ENCODE measurements around the gene MTFP1. TPM values are rescaled to one million over a fixed set of nuclear protein-coding genes. Genes with fewer than 3 reads are reported as not detected.
A peak's percentile ranks its signal among the peaks of the same experiment; 100 is the strongest.

Gene MTFP1
- total RNA-seq, 2 donors from 2014 or later = 9.9 to 18.5 TPM

DNA sequence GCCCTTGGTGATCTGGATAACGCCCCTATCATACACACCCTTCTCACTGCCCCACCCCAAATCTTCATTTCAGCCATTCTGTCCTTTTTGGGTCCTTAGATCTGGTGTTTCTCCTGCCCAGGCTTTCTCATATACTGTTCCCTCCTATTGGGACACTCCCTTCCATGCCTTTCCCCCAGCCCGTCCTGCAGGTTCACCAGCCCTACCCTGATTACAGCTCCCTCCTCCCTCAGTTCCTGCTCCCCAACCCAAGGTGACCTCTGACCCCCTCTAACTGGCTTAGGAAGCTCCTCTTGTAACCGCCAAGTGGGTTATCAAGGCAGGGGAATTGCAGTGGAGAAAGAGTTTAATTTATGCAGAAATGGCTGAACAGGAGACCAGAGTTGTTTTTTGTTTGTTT, 13.0 kb downstream of the MTFP1 start:
- Histone ChIP-seq H3K4me1 (no peaks in the 10 kb centered on the region), H3K27me3 (no peaks in the 10 kb centered on the region), H3K27ac (no peak overlapping the region), H3K4me3 (no peak overlapping the region), H3K36me3 (replicated peaks in 1 of 2; ENCODE audit: insufficient read depth in 1 of 2, low read depth in 2 of 2) (no peaks in the 10 kb centered on the region), H3K9me3 (no peaks in the 10 kb centered on the region)
- TF ChIP-seq, protein P1, sequence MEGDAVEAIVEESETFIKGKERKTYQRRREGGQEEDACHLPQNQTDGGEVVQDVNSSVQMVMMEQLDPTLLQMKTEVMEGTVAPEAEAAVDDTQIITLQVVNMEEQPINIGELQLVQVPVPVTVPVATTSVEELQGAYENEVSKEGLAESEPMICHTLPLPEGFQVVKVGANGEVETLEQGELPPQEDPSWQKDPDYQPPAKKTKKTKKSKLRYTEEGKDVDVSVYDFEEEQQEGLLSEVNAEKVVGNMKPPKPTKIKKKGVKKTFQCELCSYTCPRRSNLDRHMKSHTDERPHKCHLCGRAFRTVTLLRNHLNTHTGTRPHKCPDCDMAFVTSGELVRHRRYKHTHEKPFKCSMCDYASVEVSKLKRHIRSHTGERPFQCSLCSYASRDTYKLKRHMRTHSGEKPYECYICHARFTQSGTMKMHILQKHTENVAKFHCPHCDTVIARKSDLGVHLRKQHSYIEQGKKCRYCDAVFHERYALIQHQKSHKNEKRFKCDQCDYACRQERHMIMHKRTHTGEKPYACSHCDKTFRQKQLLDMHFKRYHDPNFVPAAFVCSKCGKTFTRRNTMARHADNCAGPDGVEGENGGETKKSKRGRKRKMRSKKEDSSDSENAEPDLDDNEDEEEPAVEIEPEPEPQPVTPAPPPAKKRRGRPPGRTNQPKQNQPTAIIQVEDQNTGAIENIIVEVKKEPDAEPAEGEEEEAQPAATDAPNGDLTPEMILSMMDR (IDR thresholded peaks at IDR 0.05) = no peak
- no peak for TF ChIP-seq POLR2A (IDR thresholded peaks at IDR 0.05)
- no peak for ATAC-seq
- DNase-seq = no peak
- WGBS, 2 donors = 66 to 69% methylated on average over 3 of the region's 3 CpGs
- intact Hi-C loops (cut with DNase I) = no loop called here

DNA sequence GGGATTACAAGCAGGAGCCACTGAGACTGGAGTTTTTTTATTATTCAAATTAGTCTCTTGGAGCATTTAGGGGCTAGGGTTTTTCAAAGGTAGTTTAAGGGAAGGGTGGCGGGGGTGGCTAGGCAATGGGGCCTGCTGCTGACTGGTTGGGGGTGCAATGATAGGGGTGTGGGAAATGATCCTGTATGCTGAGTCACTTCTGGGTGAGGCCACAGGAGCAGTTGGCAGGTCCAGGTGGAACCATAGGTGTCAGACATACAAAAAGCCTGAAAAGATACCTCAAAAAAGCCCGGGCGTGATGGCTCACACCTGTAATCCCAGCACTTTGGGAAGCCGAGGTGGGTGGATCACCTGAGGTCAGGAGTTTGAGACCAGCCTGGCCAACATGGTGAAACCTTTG, 13.7 kb downstream of the MTFP1 start:
- TF ChIP-seq POLR2A (IDR thresholded peaks at IDR 0.05) = no peak
- TF ChIP-seq, protein P1 (IDR thresholded peaks at IDR 0.05) = no peak
- Histone ChIP-seq H3K9me3 (no peaks in the 10 kb centered on the region), H3K27me3 (no peaks in the 10 kb centered on the region), H3K27ac (no peak overlapping the region), H3K36me3 (replicated peaks in 1 of 2; ENCODE audit: insufficient read depth in 1 of 2, low read depth in 2 of 2) (no peaks in the 10 kb centered on the region), H3K4me1 (no peaks in the 10 kb centered on the region), H3K4me3 (no peak overlapping the region)
- no peak for DNase-seq
- WGBS, 2 donors = 86 to 94% methylated on average over 4 of the region's 4 CpGs
- intact Hi-C loops (cut with DNase I) = no loop called here
- ATAC-seq = no peak

DNA sequence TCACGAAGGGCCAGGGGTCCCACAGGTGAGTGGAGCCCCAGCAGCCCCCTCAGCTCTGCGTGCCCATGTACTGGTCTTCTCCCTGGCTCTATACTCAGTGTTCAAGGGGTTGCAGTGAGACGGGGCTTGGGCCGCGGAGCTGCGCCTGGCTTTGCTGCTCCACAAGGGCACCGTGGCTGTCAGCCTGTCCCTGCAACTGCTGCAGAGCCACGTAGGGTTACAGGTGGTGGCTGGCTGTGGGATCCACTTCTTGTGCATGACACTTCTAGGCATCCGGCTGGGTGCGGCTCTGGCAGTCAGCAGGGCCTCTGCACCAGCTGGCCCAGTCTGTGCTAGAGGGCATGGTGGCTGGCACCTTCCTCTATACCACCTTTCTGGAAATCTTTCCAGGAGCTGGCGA, 14.3 kb downstream of the MTFP1 start:
- DNase-seq = no peak
- H3K27me3 ChIP-seq = no peaks in the 10 kb centered on the region
- intact Hi-C loops (cut with DNase I) = no loop called here
- H3K27ac ChIP-seq = no peak overlapping the region
- no peak overlapping the region for H3K4me3 ChIP-seq
- WGBS, 2 donors = 68 to 83% methylated on average over 7 to 11 of the region's 11 CpGs
- H3K4me1 ChIP-seq = no peaks in the 10 kb centered on the region
- H3K36me3 ChIP-seq (replicated peaks in 1 of 2; ENCODE audit: insufficient read depth in 1 of 2, low read depth in 2 of 2) = no peaks in the 10 kb centered on the region
- no peaks in the 10 kb centered on the region for H3K9me3 ChIP-seq
- ATAC-seq = no peak
- TF ChIP-seq, protein P1 (IDR thresholded peaks at IDR 0.05) = no peak
- no peak for TF ChIP-seq POLR2A (IDR thresholded peaks at IDR 0.05)

DNA sequence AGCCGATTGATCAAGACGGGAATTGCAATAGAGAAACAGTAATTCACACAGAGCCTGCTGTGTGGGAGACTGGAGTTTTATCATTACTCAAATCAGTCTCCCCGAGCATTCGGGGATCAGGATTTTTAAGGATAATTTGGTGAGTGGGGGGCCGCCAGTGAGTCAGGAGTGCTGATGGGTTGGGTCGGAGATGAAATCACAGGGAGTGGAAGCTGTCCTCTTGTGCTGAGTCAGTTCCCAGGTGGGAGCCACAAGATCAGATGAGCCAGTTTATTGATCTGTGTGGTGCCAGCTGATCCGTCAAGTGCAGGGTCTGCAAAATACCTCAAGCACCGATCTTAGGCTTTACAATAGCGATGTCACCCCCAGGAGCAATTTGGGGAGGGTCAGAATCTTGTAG, 15.5 kb downstream of the MTFP1 start:
- Histone ChIP-seq H3K27me3 (no peaks in the 10 kb centered on the region), H3K4me1 (peaks cover 9% of the 10 kb centered on the region), H3K4me3 (no peak overlapping the region), H3K36me3 (replicated peaks in 1 of 2; ENCODE audit: insufficient read depth in 1 of 2, low read depth in 2 of 2) (no peaks in the 10 kb centered on the region), H3K27ac (no peak overlapping the region), H3K9me3 (no peaks in the 10 kb centered on the region)
- ATAC-seq (no peak), DNase-seq (no peak)
- TF ChIP-seq POLR2A (IDR thresholded peaks at IDR 0.05) = no peak
- TF ChIP-seq, protein P1 (IDR thresholded peaks at IDR 0.05) = no peak
- 44 to 46% methylated on average over 9 of the region's 9 CpGs for WGBS, 2 donors
- intact Hi-C loops (cut with DNase I) = no loop called here

DNA sequence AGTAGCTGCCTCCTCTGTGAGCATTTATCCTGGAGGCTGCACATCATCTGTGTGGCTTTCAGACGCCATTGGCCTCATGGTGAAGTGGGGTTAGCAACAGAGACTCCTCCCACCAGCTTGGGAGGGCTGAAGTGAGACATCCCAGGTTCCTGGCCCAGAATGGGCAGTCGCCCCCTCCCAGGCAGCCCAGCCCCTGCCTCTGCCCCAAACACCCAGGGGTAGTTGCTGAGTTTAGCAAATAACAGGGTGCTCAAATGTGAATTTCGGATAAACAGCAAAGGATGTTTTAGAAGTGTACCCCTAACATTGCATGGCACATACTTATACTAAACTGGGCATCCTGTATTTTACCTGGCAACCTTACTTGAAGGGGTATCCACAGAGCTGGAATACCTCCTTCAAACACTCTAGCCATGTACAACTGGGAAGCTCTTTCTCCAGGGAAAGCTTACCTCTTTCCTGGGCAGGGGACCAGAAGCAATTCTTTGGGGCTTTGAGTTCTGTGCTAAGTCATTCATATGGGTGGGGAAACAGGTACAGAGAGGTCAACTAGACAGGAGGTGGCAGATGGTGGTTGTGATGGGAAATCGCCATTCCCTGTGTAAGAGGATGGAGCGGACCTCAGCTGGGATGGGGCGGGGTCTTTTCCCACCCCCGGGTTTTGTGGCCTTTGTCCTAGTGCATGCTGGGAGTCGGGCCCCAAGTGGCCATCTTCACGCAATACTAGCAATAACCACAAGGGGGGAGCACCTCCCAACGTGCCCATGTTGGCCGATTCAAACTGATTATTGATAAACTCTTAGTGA, 19.3 kb downstream of the MTFP1 start:
- Histone ChIP-seq H3K27me3 (no peaks in the 10 kb centered on the region), H3K36me3 (replicated peaks in 1 of 2; ENCODE audit: insufficient read depth in 1 of 2, low read depth in 2 of 2) (no peaks in the 10 kb centered on the region), H3K4me1 (peaks cover 9% of the 10 kb centered on the region), H3K27ac (no peak overlapping the region), H3K4me3 (no peak overlapping the region), H3K9me3 (no peaks in the 10 kb centered on the region)
- TF ChIP-seq POLR2A (IDR thresholded peaks at IDR 0.05) = peak in 1 of 3 donors; percentile 44
- TF ChIP-seq, protein P1 (IDR thresholded peaks at IDR 0.05) = peak; percentile 73 to 88 (median 82)
- intact Hi-C loops (cut with DNase I) = no loop called here
- DNase-seq (peak; percentile 62 to 73 (median 66)), ATAC-seq (peak; percentile 89)
- 9 to 13% methylated on average over 9 to 11 of the region's 11 CpGs for WGBS, 2 donors
